ENCODE measurements around the gene NTHL1. TPM values are rescaled to one million over a fixed set of nuclear protein-coding genes. Genes with fewer than 3 reads are reported as not detected.
"Not testable (repeated sequence)": the region's sequence is repeated elsewhere in the genome, so short reads cannot be mapped to it uniquely, and the experiment has no call there.

Gene NTHL1
- total and polyA plus RNA-seq, 10 donors = 9.6 to 52.1 (median 27.0) TPM

DNA sequence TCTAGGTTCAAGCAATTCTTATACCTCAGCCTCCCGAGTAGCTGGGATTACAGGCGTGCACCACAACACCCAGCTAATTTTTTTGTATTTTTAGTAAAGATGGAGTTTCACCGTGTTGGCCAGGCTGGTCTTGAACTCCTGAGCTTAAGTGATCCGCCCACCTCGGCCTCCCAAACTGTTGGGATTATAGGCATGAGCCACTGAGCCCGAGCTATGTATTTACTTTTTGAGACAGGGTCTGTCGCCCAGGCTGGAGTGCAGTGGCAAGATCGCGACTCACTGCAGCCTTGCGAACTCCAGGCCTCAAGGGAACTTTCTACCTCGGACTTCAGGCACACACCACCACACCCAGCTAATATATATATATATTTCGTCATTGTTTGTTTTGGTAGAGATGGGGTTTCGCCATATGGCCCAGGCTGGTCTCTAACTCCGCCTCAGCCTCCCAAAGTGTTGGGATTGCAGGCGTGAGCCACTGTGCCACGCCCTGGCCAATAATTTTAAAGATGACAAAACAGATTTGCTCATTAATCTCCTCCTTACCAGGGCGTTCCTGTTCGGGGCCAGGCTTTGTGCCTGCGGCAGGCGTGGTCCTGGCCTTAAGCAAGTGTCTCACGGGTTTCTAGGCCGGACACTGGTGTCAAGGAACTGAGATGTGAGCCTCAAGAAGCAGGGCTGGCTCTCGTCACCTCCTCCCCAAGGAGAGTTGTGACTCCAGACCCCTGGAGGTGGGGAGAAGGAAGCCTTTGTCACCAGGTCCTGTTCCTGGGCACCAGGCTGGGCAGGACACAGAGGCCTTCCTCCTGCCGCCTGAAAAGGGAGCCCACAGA is 32.3 kb downstream of the NTHL1 start:
- no peak for DNase-seq
- Histone ChIP-seq H3K27ac (no peak overlapping the region), H3K4me3 (no peak overlapping the region), H3K27me3 (replicated peaks in 1 of 7) (peaks cover 0 to 37% (median 15%) of the 10 kb centered on the region in 7 donors), H3K4me1 (peaks cover 6 to 17% (median 15%) of the 10 kb centered on the region in 6 donors), H3K36me3 (no peaks in the 10 kb centered on the region), H3K9me3 (no peaks in the 10 kb centered on the region)
- TF ChIP-seq, protein P1, sequence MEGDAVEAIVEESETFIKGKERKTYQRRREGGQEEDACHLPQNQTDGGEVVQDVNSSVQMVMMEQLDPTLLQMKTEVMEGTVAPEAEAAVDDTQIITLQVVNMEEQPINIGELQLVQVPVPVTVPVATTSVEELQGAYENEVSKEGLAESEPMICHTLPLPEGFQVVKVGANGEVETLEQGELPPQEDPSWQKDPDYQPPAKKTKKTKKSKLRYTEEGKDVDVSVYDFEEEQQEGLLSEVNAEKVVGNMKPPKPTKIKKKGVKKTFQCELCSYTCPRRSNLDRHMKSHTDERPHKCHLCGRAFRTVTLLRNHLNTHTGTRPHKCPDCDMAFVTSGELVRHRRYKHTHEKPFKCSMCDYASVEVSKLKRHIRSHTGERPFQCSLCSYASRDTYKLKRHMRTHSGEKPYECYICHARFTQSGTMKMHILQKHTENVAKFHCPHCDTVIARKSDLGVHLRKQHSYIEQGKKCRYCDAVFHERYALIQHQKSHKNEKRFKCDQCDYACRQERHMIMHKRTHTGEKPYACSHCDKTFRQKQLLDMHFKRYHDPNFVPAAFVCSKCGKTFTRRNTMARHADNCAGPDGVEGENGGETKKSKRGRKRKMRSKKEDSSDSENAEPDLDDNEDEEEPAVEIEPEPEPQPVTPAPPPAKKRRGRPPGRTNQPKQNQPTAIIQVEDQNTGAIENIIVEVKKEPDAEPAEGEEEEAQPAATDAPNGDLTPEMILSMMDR (IDR thresholded peaks at IDR 0.05 in 8 of 11, conservative IDR thresholded peaks at IDR 0.05 in 3 of 11) = no peak
- TF ChIP-seq POLR2AphosphoS5 (IDR thresholded peaks at IDR 0.05) (no peak), POLR2A (IDR thresholded peaks at IDR 0.05) (no peak)
- intact Hi-C loops (cut with DNase I; ENCODE audit: low total_unique reads) = no loop called here
- 85 to 94% (median 86%) methylated on average over 24 of the region's 24 CpGs for WGBS, 5 donors

DNA sequence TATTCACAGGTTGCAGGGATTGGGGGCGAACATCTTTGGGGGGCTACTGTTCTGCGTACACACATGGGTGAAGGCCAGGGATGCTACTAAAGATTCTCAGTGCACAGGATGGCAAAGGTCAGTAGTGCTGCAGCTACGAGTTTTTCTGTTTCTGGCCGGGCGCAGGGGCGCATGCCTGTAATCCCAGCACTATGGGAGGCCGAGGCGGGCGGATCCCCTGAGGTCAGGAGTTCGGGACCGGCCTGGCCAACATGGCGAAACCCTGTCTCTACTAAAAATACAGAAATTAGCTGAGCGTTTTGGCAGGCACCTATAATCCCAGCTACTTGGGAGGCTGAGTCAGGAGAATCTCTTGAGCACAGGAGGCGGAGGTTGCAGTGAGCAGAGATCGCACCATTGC is 34.1 kb downstream of the NTHL1 start:
- DNase-seq = no peak
- Histone ChIP-seq H3K36me3 (no peaks in the 10 kb centered on the region), H3K9me3 (no peaks in the 10 kb centered on the region), H3K27me3 (replicated peaks in 1 of 7) (peaks cover 0 to 19% (median 0%) of the 10 kb centered on the region in 7 donors), H3K27ac (no peak overlapping the region), H3K4me3 (no peak overlapping the region), H3K4me1 (peaks cover 11 to 18% (median 16%) of the 10 kb centered on the region in 6 donors)
- TF ChIP-seq, protein P1 (IDR thresholded peaks at IDR 0.05 in 8 of 11, conservative IDR thresholded peaks at IDR 0.05 in 3 of 11) = no peak
- TF ChIP-seq POLR2A (IDR thresholded peaks at IDR 0.05) (no peak), POLR2AphosphoS5 (IDR thresholded peaks at IDR 0.05) (no peak)
- 89 to 94% (median 91%) methylated on average over 14 to 15 of the region's 15 CpGs for WGBS, 5 donors
- intact Hi-C loops (cut with DNase I; ENCODE audit: low total_unique reads) = no loop called here

DNA sequence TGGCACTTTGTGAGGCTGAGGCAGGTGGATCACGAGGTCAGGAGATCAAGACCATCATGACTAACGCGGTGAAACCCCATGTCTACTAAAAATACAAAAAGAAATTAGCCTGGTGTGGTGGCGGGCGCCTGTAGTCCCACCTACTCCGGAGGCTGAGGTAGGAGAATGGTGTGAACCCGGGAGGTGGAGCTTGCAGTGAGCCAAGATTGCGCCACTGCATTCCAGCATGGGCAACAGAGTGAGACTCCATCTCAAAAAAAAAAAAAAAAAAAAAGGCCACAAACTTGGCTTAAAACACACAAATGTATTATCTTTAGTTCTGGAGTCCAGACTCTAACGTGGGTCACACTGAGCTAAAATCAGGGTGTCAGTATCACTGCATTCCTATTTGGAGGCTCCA is 35.9 kb downstream of the NTHL1 start:
- intact Hi-C loops (cut with DNase I; ENCODE audit: low total_unique reads) = not testable (repeated sequence)
- WGBS, 5 donors = 81 to 91% (median 89%) methylated on average over 9 of the region's 9 CpGs

DNA sequence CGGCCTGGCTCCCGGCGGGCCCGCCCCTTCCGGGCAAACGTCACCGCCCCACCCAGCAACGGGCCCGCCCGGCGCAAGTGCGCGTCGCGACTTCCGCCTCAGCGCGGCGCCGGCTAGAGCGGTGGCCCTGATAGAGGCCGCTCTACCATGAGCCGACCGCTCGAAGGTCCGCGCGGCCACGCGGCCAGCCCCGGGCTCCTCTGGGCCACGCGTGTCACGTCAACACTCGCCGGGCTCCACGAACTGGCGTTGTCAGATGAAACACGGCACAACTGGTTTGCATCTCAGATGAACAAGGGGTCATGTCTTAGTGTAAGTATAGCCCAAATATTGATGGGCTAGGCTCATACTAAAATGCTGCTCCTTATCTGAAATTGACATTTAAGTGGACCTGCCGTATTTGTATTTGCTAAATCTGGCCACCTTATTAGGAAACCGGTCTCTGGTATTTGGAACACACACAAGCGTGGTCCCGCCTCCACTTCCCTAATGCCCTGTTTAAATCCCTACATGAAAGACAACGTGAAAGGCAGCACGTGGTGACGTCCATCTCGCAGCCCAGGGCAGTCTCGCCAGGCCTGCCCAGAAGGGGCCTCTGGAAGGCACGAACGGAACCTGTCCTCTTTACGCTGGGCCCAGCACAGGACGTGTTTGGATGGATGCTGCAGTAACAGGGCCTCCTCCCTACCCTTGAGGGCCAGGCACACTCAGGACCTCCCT is 37.7 kb downstream of the NTHL1 start, which contains the start of gene ZNF598:
TSS of gene ZNF598 (minus strand) at position 31 of the 720 bp plus-strand sequence.
- DNase-seq = peak; percentile 95
- Histone ChIP-seq H3K27me3 (replicated peaks in 1 of 7) (no peaks in the 10 kb centered on the region), H3K27ac (peak within 1 kb of the TSS; percentile 83 to 95 (median 92)), H3K4me3 (peak within 1 kb of the TSS; percentile 50 to 97 (median 88)), H3K36me3 (peaks cover 0 to 13% (median 0%) of the 10 kb centered on the region in 6 donors), H3K4me1 (peaks cover 39 to 54% (median 52%) of the 10 kb centered on the region in 6 donors), H3K9me3 (no peaks in the 10 kb centered on the region)
- intact Hi-C loops (cut with DNase I; ENCODE audit: low total_unique reads) = no loop called here
- WGBS, 5 donors = 2 to 5% (median 2%) methylated on average over 23 to 52 of the region's 52 CpGs
- TF ChIP-seq POLR2A (IDR thresholded peaks at IDR 0.05) (peak in 2 of 3 donors; percentile 80 to 88), POLR2AphosphoS5 (IDR thresholded peaks at IDR 0.05) (peak; percentile 94 to 98 (median 95))
- TF ChIP-seq, protein P1 (IDR thresholded peaks at IDR 0.05 in 8 of 11, conservative IDR thresholded peaks at IDR 0.05 in 3 of 11) = peak in 3 of 11 experiments; percentile 6 to 36 (median 14)

More for the DNA sequence above, 35.9 kb downstream of the NTHL1 start:
- not testable (repeated sequence) for H3K36me3 ChIP-seq; H3K27ac ChIP-seq; H3K4me3 ChIP-seq; H3K27me3 ChIP-seq (replicated peaks in 1 of 7); H3K9me3 ChIP-seq; DNase-seq
- H3K4me1 ChIP-seq = peaks cover 24 to 36% (median 34%) of the 10 kb centered on the region in 6 donors

Measured in spleen (tissue), 11 donors.